Spleen (tissue), 11 donors: Measurements from ENCODE around the gene CSNK2A1. TPM values are rescaled to one million over a fixed set of nuclear protein-coding genes. Genes with fewer than 3 reads are reported as not detected.
"Not testable (repeated sequence)": the region's sequence is repeated elsewhere in the genome, so short reads cannot be mapped to it uniquely, and the experiment has no call there.

ENCODE experiments used
- DNase-seq: peaks from one replicate; pipeline ENCODE4 v3.0.0-alpha.2; 2020
- H3K27ac ChIP-seq, 8 donors: fragments of 200-600 bp; sonication (generic) in 7 of 8; 1 replicate in 4 of 8; 2 replicates in 4 of 8; pipeline versions ENCODE4 v1.5.0 to v1.8.0; 2016 to 2021; ENCODE audit warnings: inconsistent platforms in 4 of 8, mild to moderate bottlenecking in 4 of 8, moderate library complexity in 1 of 8
- H3K27me3 ChIP-seq, 7 donors: fragments of 200-600 bp; sonication (generic) in 6 of 7; replicated peaks in 1 of 7; 1 replicate in 4 of 7; 2 replicates in 3 of 7; pipeline versions ENCODE4 v1.5.0 to v1.8.0; 2016 to 2021; ENCODE audit warnings: inconsistent platforms in 3 of 7, mild to moderate bottlenecking in 1 of 7
- H3K36me3 ChIP-seq, 6 donors: fragments of 200-600 bp; sonication (generic) in 5 of 6; 1 replicate in 4 of 6; 2 replicates in 2 of 6; pipeline versions ENCODE4 v1.5.0 to v1.8.0; 2016 to 2021; ENCODE audit warnings: inconsistent platforms in 2 of 6
- H3K4me1 ChIP-seq, 6 donors: fragments of 200-600 bp; sonication (generic) in 5 of 6; 1 replicate in 3 of 6; 2 replicates in 3 of 6; pipeline versions ENCODE4 v1.5.0 to v1.8.0; 2016 to 2021; ENCODE audit warnings: inconsistent platforms in 3 of 6
- H3K4me3 ChIP-seq, 8 donors: fragments of 200-600 bp; sonication (generic) in 7 of 8; 1 replicate in 4 of 8; 2 replicates in 4 of 8; pipeline versions ENCODE4 v1.5.0 to v1.8.0; 2016 to 2021; ENCODE audit warnings: inconsistent platforms in 4 of 8, mild to moderate bottlenecking in 4 of 8, moderate library complexity in 2 of 8
- H3K9me3 ChIP-seq, 8 donors: fragments of 200-600 bp; sonication (generic) in 7 of 8; 1 replicate in 4 of 8; 2 replicates in 4 of 8; pipeline versions ENCODE4 v1.5.0 to v1.8.0; 2016 to 2021; ENCODE audit warnings: inconsistent platforms in 4 of 8
- POLR2A ChIP-seq, 3 donors: fragments of 450-650 bp; IDR thresholded peaks; one replicate each; pipeline ENCODE4 v1.5.1; 2017; ENCODE audit warnings: antibody characterized with exemption in 3 of 3, mild to moderate bottlenecking in 1 of 3
- POLR2AphosphoS5 ChIP-seq, 3 donors: sonication (generic); formaldehyde crosslinking; IDR thresholded peaks; one replicate each; pipeline ENCODE4 v1.5.1; 2017; ENCODE audit warnings: antibody characterized with exemption in 3 of 3
- WGBS, 5 donors: extraction: QIAGEN DNeasy Blood & Tissue Kit in 3 of 5; methylation state at CpG; one replicate each; pipeline versions ENCODE4 v1.1.5 to v1.1.7; 2013 to 2018; 5-methylcytosine and 5-hydroxymethylcytosine counted together
- intact Hi-C: fragments of 100-400 bp; cut with DNase I; formaldehyde crosslinking; loops from one replicate; pipeline ENCODE4 v1.15.0; 2023; ENCODE audit warnings: low total_unique reads
- polyA plus RNA-seq, 3 donors: library from polyadenylated mRNA; stranded (reverse); fragments of 200-250 nt; gene quantifications; one replicate each; pipeline ENCODE4 v1.2.1, GENCODE V29; 2013
- total RNA-seq, 7 donors: library from RNA; depleted of rRNA in 3 of 7; stranded (reverse); fragments of >200 nt in 3 of 7; fragmentation: NEBNext Ultra II Directional in 4 of 7; extraction: Animal tissue kit (Norgen Biotek cat#: 25700) in 4 of 7; gene quantifications; one replicate each; pipeline versions ENCODE4 v1.1.0 to v1.2.1, GENCODE V29; 2016 to 2021
- TF ChIP-seq, protein P1 (sequence below), 11 experiments: fragments of 200-600 bp in 7 of 11; fragments of 450-650 bp in 4 of 11; sonication (generic) in 4 of 11; IDR thresholded peaks in 8 of 11; conservative IDR thresholded peaks in 3 of 11; 1 replicate in 7 of 11; 2 replicates in 4 of 11; pipeline versions ENCODE4 v1.4.0 to v1.8.0; 2016 to 2021; ENCODE audit warnings: antibody characterized with exemption in 11 of 11, inconsistent platforms in 4 of 11, mild to moderate bottlenecking in 1 of 11
- donor health status: healthy with polysubstance abuse.
- donor health status: DM: no; HTN: no; CAD: no; lungs with moderate emphysema.
- donor health status: DM: no; HTN: no; CAD: no.
- donor health status: Bipolar disorder and iron deficiency.
- donor health status: healthy.
- donor health status: DM: no; HTN: no; CAD: no.
- donor health status: DM: yes; HTN: yes; CAD: no.

CSNK2A1 gene
- total and polyA plus RNA-seq, 10 donors, result 16.4 to 92.9 (median 88.1) TPM

DNA sequence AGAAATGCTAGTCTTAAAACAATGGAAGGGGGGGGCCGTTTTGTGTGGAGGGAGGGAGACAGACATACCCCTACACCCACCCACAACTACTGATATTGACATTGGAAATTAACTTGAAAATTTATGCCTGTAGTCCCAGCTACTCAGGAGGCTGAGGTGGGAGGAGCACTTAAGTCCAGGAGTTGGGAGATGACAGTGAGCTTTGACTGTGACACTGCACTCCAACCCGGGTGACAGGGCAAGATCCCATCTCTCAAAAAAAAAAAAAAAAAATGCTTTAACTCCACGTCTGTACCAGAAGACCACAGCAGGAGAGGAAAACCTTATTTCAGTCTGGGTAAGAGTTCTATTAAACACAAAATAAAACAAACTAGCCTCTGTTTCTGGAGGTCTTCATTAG lies 83.4 kb downstream of the CSNK2A1 start:
- H3K27me3 ChIP-seq, result no peaks in the 10 kb centered on the region
- intact Hi-C loops, result no loop called here
- WGBS, 5 donors, result 26 to 46% (median 43%) methylated on average over 3 of the region's 3 CpGs
- no peak for DNase-seq
- peak overlapping the region in 1 of 8 donors; percentile 92 for H3K4me3 ChIP-seq
- H3K36me3 ChIP-seq, result no peaks in the 10 kb centered on the region
- H3K4me1 ChIP-seq, result peaks cover 25 to 68% (median 51%) of the 10 kb centered on the region in 6 donors
- no peak overlapping the region for H3K27ac ChIP-seq
- no peak for TF ChIP-seq POLR2AphosphoS5 (IDR thresholded peaks at IDR 0.05)
- TF ChIP-seq, protein P1, sequence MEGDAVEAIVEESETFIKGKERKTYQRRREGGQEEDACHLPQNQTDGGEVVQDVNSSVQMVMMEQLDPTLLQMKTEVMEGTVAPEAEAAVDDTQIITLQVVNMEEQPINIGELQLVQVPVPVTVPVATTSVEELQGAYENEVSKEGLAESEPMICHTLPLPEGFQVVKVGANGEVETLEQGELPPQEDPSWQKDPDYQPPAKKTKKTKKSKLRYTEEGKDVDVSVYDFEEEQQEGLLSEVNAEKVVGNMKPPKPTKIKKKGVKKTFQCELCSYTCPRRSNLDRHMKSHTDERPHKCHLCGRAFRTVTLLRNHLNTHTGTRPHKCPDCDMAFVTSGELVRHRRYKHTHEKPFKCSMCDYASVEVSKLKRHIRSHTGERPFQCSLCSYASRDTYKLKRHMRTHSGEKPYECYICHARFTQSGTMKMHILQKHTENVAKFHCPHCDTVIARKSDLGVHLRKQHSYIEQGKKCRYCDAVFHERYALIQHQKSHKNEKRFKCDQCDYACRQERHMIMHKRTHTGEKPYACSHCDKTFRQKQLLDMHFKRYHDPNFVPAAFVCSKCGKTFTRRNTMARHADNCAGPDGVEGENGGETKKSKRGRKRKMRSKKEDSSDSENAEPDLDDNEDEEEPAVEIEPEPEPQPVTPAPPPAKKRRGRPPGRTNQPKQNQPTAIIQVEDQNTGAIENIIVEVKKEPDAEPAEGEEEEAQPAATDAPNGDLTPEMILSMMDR (IDR thresholded peaks at IDR 0.05 in 8 of 11, conservative IDR thresholded peaks at IDR 0.05 in 3 of 11), result no peak
- TF ChIP-seq POLR2A (IDR thresholded peaks at IDR 0.05), result no peak
- no peaks in the 10 kb centered on the region for H3K9me3 ChIP-seq

DNA sequence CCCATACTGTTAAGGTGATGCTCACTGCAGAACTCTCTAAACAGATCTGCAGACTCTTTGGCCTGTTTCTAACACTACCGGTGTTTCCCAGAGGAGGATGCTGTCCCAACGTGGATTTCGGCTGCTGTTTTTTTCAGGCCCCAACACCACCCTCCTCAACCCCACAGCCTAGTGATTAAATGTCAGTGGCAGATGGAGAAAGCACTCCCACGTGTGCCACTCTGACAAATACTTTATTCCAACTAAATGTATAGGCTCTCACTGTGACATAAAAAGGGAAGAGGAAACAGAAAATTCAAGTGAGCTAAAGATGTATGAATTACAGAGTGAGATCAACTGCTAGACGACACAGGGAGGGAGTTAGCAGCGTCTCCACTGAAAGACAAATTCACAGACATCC lies 84.8 kb downstream of the CSNK2A1 start:
- Histone ChIP-seq H3K4me3 (no peak overlapping the region), H3K27ac (peak overlapping the region in 1 of 8 donors; percentile 28), H3K36me3 (no peaks in the 10 kb centered on the region), H3K4me1 (peaks cover 25 to 71% (median 51%) of the 10 kb centered on the region in 6 donors), H3K27me3 (no peaks in the 10 kb centered on the region), H3K9me3 (no peaks in the 10 kb centered on the region)
- 40 to 50% (median 46%) methylated on average over 6 of the region's 6 CpGs for WGBS, 5 donors
- TF ChIP-seq POLR2A (IDR thresholded peaks at IDR 0.05), result no peak
- TF ChIP-seq, protein P1 (IDR thresholded peaks at IDR 0.05 in 8 of 11, conservative IDR thresholded peaks at IDR 0.05 in 3 of 11), result no peak
- TF ChIP-seq POLR2AphosphoS5 (IDR thresholded peaks at IDR 0.05), result no peak
- DNase-seq, result no peak
- intact Hi-C loops, result no loop called here

- peaks cover 7 to 60% (median 28%) of the 10 kb centered on the region in 6 donors for H3K4me1 ChIP-seq
- H3K36me3 ChIP-seq, result peaks cover 0 to 17% (median 0%) of the 10 kb centered on the region in 6 donors
- intact Hi-C loops, result no loop called here
- 77 to 89% (median 86%) methylated on average over 3 of the region's 3 CpGs for WGBS, 5 donors
- DNase-seq, result no peak
- no peak overlapping the region for H3K4me3 ChIP-seq
- H3K27ac ChIP-seq, result no peak overlapping the region
- TF ChIP-seq, protein P1 (IDR thresholded peaks at IDR 0.05 in 8 of 11, conservative IDR thresholded peaks at IDR 0.05 in 3 of 11), result no peak
- no peak for TF ChIP-seq POLR2A (IDR thresholded peaks at IDR 0.05)
- no peaks in the 10 kb centered on the region for H3K27me3 ChIP-seq
- no peaks in the 10 kb centered on the region for H3K9me3 ChIP-seq
Measured at GRCh38 chr20:454951-455350, 88.6 kb downstream of the CSNK2A1 start.

GRCh38 chr20:452021-452420 lies 91.6 kb downstream of the CSNK2A1 start:
- H3K27ac ChIP-seq, DNase-seq, intact Hi-C loops, H3K4me3 ChIP-seq, H3K9me3 ChIP-seq, H3K27me3 ChIP-seq: not testable (repeated sequence)
- H3K4me1 ChIP-seq, result peaks cover 0 to 35% (median 3%) of the 10 kb centered on the region in 6 donors
- peaks cover 0 to 29% (median 3%) of the 10 kb centered on the region in 6 donors for H3K36me3 ChIP-seq
- 87 to 92% (median 90%) methylated on average over 11 of the region's 11 CpGs for WGBS, 5 donors
